Activated CD4-positive, alpha-beta T cell treated with anti-CD3 and anti-CD28 coated beads for 1 hour (primary cell): ENCODE measurements around the gene LRRC8C.

ENCODE experiments used
- DNase-seq: peaks from one replicate; pipeline ENCODE4 v3.0.0-alpha.2; 2020

LRRC8C gene

DNA sequence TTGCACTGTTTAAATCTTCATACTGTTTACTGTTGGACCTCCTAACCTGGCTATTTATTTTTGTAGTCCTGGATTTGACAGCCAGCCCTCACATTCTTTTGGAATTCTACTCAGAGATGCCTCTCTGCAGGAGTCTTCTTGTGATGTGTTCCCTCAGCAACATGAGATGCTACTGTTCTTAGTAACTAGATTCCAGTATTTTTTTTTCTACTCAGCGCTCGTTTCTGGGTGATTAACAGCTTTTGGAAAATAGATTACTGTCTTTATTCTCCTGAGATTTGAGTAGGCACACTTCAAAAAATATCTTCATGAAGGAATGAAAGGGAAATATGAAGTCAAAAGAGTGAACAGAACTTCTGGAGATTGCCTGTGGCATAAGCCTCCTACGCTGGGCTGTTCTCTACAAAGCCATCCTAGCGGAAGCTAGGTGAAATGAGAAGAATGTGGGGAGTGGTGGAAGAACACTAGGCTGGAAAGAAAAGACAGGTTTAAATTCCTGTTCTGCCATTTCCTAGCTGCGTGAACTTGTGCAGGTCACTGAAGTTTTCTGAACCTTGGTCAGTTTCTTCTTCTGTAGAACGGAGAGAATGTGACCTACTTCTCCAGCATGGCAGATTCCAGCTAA is 75.9 kb downstream of the LRRC8C start:
- DNase-seq = no peak

DNA sequence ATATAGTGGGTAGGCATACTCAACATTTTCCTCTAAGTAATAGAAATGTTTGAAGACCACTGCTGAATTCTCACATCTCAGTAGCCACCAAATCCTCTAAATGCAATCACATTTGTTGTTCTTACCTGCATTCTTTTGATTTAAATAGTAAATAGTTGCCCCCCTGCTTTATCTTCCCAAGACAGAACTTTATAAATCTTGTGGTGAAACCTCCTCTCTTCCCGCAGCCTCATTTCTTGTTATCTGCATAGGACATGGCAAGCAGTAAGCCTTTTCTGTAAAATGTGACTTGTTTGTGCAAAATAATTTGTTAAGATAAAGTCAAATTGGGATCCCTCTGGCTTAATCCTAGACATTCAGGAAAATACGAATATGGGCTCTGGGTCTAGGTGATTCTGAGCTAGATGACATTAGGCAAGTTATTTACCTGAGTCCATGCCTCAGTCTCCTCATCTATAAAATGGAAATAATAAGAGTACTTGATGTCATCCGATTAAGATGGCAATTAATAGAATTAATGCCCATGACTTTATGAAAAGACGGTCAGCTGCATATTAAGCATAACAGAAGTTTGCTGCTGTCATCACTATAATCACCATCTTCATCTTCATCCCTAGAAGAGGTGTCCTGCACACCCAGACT is 77.7 kb downstream of the LRRC8C start:
- no peak for DNase-seq

DNA sequence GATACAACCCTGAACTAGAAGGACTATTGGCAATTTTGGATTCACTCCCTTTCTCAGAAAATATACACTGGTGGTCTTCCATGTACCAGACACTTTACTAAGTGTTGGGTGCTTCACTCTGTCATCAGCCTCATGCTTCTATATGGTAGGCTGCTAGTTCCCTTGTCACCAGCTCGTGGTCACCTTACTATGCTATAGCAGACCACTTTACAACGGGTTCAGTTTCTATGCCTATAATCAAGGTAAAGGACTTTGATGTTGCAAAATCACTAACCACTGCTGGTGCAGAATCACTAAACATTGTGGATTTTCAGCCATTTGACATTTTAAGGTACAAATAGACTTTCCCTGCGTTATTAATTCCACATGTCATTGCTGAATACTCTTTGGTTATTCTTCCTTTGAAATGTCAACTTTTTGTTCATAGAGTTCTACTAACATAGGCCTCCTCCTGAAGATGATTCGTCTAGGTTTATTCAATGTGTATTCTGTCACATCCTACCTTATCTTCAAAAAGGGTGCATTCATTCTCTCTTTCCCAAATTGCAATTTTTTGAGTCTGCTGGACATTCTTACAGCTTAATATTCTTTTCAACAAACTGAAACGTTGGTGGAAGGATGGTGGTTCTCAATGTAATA is 78.3 kb downstream of the LRRC8C start:
- no peak for DNase-seq

DNA sequence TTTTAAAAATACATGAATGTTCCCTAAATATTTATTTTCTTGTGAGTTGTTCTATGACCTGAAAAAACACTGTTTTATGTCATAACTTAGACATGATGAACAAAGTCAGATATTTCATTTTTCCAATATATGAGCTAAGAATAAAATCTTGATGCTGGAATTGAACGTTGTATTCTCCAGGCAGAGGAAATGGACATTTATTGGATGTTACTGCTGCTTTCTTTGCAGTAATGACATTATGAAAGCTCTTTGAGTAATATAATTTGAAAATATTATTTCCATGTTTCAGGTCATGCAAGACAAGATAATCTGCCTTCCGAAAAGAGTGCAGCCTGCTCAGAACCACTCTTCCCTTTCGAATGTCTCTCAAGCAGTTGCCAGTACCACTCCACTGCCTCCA is 79.5 kb downstream of the LRRC8C start:
- DNase-seq = no peak

DNA sequence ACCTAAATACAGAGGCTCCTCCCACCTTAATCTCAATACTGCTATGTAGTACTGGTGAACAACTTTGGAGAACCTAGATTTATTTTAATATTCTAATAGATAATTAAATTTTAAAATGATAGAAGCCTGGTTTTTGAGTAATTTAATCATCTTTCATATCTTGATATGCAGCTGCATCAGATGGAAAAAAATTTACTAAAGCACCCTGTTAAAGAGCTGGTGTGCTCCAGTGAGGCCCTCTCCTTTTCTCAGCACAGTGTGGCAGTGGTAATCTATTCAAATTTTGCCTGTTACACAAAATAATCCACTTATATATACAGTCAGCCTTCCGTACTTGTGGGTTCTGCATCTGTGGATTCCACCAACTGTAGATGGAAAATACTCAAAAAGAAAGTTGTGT is 82.8 kb downstream of the LRRC8C start:
- DNase-seq = no peak

DNA sequence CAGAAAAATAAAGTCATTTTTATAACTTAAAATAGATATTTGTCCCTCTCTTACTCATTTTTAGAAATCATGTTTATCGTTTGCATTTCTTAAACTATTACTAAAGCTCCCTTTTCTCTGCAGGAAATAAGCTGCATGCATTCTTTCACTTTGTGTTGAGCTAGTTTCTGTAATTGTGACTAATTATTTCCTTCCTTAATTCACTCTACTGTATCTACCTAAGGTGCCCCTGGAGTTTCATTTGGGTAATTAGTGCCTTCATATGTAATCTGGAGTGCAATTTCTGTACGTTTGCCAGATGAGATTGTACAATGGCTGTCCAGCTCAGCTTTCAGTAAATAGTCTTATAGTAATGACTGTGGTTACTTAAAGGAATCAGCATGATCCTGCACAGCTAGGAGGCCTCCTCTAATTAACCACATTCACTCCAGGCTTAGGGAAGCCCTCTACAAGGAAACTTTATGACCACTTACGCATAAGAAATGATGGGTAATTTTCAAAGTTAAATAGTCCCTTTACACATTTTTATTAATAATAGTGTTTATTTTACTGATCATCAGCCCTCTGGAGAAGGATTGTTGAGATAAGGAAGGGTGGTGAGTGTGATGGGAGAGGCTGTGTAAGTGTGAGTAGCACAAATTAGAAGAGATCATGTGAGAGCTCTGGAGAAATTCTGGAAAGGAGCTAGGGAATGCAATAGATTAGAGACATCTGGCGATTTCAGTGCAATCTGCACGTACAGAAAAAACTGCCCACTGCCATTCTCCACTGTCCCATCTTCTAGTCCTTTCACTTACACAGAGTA is 86.8 kb downstream of the LRRC8C start:
- no peak for DNase-seq

DNA sequence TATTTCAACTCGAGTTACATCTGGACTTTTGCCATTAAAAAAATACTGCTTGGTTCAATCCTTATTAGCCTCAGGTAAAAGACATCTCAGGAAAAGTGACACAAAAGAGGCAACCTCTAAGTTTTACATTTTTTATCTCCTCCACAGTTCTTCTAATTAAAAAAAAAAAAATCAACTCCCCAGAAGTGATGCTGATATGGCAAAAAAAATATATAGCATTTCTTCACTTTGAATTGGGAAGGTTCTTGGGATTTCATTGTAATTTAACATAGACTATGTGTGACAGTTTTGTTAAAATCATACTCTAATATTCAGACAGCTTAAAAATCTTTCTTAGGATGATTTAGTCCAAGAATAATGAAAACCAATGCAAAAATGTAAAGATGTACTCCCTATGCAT is 87.9 kb downstream of the LRRC8C start:
- no peak for DNase-seq

DNA sequence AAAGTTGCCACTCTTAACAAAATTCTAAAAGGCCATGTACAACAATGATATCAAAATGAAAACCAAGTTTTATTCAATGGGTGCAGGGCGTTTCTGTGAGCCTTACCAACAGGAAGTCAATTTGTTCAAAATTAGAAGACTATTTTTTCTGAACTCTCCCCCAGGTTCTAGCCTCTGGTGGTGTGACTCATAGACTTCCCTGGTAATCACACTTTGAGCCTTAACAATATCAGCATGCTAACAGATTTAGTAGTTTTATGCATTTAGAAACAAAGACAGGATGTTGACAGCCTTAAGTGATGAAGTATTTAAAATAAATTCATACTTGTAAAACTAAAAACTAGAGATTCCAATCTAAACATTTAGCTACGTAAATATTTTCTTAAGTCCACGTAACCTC is 88.4 kb downstream of the LRRC8C start:
- no peak for DNase-seq

DNA sequence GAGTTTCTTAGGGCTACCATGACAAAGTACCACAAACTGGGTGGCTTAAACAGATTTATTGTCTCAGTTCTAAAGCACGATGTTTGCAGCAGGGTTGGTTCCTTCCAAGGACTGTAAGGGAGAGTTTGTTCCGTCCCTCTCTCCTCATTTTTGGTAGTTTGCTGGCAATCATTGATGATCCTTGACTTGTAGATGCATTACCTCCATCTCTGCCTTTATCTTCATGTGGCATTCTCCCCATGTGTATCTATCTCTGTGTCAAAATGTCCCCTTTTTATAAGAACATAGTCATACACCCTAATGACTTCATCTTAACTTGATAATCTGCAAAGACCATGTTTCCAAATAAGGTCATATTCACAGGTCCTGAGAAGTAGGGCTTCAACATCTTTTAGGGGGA is 90.2 kb downstream of the LRRC8C start:
- DNase-seq = no peak

DNA sequence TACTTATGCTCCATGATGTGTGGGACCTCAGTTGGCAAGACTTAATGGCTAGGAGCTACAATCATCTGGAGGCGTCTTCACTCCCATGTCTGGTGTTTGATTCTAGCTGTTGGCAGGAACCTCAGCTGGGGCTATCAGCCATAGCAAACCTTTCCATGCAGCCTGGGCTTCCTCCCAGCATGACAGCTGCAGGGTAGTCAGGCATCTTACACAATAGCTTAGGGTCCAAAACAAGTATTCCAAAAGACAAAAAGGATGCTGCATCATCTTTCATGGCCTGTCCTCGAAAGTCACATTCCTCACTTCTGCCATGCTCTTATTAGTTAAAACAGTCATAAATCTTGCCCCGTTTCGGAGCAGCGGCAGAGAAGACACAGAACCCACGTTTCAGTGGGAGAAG is 90.9 kb downstream of the LRRC8C start:
- DNase-seq = no peak

DNA sequence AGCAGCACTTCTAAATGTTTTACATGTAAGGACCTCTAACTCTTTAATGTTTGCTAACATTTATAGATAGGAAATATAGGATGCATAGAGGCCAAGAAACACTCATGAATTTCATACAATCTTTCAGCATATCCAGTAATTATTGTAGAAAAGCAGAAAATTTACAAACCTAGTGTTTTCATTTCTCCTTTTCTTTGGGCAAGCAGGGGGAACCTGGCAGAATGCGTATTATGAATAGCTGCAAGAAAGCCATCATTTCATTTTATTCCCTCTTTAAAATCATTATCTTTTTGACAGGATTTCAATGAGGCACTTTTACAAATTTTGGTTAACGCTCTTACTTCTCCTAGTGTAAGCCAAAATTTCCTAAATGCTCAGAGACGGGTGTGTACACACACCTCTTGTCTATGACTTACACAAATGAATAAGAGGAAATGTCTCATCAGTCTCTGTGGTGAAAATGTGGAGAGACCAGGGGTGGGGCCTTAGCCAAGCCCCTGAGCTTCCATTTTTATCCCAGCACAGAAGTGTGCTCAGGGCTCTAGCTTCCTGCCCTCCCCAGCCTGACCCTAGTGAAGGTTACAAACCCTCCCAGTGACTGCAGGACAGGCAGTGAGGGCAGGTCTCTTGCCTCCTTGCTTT is 91.6 kb downstream of the LRRC8C start:
- DNase-seq = no peak

DNA sequence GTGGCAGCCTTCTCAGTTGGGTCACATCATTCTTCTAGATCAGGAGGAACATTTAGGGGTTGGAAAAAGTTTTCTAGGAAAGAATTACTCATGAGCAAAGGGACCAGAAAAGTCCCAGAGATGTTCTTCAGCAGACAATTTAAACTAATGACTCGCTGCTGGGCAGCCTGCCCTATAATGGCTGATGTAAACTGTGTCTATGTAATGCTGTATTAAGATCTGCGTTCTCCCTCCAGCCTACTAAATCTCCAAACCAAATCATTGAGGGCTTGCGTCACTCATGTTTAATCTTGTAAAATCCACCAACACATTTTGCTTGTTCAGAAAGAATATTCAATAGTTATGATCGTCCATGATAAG is 92.1 kb downstream of the LRRC8C start:
- DNase-seq = no peak

DNA sequence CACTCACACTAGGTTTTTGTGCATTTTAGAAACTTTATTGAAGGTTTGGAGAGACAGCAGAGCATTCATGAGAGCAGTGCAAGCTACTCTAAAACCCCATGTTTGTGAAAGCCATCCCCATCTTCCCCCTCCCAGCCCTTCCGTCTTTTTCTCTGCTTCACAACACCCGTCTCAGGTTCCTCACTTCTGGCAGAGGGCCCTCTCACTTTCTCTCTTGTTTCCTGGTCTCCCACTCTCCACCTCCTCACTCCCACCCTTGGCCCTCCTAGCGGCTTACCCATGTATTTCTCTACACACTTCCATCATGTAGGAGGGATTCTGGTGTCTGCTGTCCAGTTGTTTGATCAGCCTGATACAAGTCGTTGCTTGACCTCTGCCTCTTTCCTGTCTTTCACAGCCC is 92.7 kb downstream of the LRRC8C start:
- no peak for DNase-seq

DNA sequence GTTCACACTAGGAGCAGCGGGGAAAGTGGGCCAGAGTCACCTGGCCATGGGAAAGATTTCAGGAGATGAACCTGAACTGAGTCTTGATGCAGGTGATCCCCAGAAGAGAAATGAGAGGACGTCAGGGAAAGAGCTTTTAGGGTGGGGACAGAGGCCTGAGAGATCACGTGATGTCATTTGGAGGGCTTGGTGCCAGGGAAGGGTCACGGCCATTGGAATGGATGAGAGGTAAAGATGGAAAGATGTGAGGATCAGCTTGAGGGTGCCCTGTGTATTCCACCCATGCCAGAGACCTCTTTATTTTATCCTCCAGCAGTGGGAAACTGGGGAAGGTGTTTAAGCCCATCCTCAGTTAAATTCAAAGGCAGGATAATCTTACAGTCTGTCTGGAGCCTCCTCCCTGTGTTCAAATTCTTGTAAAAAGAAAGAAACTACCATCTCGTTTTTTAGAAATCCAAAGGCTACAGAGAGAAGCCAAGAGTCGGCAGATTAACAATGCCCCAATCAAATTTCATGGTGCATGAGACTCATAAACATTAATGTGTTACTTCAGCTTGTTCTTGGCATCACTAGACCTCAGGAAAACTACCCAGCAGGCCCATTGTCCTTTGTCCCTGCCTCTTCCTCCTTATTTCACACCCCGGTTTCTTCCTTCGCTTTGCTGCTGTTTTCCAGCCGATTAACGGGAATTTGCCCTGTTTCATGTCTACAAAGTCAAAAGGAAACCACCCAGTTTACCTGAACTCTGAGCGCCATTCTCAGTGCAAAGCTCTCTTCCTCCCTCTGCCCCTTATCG is 94.8 kb downstream of the LRRC8C start:
- no peak for DNase-seq

DNA sequence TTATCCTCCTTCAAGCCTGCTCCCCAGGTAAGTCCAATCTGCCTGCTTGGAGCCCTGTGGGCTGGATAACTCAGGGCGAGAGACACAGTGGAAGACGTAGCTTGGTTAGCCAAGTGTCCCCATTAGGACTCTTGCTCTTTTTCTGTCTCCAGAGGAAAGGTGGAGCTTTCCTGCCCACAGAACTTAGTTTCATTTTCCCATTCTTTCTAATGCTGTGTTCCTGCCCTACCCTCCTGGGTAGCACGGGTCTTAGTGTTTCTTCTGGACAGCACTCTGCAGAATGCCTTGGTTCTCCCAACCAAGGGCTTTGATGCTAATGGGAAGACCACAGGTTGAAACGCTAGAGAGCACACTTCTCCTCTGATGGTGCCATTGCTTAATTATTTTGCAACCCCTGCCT is 95.5 kb downstream of the LRRC8C start:
- no peak for DNase-seq

DNA sequence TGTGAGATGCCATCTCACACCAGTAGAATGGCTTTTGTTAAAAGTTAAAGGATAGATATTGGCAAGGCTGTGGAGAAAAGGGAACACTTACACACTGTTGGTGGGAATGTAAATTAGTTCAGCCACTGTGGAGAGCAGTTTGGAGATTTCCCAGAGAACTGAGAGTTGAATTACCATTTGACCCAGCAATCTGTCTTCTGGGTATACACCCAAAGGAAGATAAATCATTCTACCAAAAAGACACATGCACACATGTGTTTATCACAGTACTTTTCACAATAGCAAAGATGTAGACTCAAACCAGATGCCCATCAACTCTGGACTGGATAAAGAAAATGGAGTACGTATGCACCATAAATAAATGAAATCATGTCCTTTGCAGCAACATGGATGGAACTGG is 99.3 kb downstream of the LRRC8C start:
- DNase-seq = no peak

DNA sequence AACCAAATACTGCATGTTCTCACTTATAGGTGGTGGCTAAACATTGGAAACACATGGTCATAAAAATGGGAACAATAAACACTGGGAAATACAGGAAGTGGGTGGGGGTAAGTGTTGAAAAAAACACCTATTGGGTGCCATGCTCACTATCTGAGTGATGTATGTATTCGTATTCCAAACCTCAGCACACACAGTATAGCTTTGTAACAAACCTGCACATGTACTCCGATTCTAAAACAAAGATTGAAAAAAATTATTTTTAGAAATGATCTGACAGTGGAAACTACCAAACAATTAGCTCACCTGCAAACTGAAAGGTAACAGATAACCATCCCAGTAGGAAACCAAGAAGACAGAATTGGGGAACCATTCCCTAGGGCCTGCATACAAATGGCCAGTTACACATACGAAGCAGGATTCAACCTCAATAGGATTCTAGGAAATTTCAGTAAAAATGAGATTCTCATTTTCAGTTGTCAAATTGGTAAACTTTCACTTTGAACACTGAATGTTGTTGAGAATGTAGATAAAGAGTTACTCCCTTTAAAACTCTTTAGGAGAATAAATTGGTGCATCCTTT is 99.8 kb downstream of the LRRC8C start:
- no peak for DNase-seq

DNA sequence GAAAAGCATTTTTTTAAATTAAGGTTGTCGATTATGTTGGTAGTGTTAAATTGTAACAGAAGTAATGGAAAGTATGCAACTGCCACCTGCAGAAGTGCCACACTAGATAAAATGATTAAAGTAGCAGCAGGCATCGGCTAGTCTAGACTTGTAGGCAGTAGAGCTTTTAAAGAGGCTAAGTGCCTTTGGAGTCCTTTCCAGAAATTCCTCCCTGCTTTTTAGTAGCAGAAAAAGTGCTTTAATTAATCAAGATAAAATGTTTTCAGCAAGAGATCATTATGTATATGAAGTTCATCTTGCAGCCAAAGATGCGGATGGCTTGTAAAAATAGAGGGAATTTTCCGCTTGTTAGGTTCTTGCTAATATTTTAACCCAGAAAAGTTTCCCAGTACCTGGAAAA is 100.8 kb downstream of the LRRC8C start:
- DNase-seq = no peak

DNA sequence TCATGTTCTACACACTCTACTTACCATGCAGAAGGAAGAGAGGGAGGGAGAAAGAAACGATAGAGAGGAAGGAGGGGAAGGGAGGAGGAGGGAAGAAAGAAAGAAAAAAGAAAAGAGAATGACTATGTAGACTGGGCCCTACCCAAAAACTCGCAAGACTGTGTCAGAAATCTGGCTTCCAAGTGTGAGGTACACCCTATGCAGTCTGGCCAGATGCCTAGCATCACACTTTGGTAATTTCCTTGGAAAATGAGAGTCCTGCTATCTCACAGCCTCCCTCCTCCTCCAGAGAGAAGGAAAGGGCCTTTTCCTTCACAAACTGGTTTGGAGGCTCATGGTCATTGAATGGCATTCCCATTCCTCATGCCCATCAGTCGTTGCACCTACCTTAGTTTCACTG is 101.5 kb downstream of the LRRC8C start:
- DNase-seq = no peak

DNA sequence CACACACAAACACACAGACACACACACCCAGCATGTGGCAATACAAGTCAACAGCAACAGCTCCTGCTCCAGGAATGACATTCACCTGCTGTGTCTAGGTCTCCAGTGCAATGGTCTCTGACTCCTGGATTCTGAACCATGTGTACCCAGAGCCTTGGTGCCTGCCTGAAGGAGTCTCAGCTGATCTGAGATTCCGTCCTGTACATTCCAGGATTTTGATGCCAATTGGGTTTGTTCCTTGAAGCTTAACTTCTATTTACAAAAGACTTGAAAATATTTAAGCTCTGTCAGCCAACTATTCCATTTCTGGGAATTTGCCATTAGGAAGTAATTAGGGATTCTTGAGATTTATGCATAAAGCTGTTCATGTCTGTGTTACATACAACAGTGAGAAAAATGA is 102.6 kb downstream of the LRRC8C start:
- DNase-seq = no peak

DNA sequence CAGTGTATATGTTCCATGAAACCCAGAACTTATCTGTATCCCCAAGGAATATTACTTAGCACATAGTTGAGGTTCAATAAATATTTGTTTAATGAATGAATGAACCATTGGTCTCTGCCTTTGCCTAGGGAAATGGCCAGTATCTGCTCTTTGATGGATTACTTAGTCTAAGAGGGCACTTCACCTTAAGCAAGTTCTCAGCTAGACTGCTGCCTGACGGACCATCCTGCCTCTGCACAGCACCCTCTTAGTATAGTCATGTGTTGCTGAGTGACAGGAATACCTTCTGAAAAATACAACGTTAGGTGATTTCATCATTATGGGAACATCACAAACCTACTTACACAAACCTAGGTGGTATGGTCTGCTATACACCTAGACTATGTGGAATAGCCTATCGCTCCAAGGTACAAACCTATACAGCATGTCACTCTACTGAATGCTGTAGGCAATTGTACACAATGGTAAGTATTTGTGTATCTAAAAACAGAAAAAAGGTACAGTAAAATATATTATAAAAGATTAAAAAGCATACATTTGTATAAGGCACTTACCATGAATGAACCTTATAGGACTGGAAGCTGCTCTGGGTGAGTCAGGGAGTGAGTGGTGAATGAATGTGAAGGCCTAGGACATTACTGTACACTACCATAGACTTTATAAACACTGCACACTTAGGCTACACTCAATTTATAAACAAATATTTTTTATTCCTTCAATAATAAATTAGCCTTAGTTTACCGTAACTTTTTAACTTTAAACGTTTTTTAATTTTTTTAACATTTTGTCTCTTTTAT is 104.2 kb downstream of the LRRC8C start:
- no peak for DNase-seq
